Bladder microvascular endothelial cell (primary cell): ENCODE results near the gene MSMO1. TPM values are rescaled to one million over a fixed set of nuclear protein-coding genes. Genes with fewer than 3 reads are reported as not detected.

Experiments used
- total RNA-seq: library from RNA; depleted of rRNA; stranded (reverse); fragments of >200 nt; gene quantifications from 2 replicates; pipeline ENCODE4 v1.2.3, GENCODE V29; 2014

MSMO1 gene
- total RNA-seq: 53.1 and 120 TPM in 2 replicates

GRCh38 chr4:165327211-165328100 is at the start of gene MSMO1:
Gene MSMO1, plus strand, starts transcription at chr4:165327669. Its CDS starts 5,702 bp downstream, at chr4:165333371.

GRCh38 chr4:165378745-165379677 is 51.5 kb downstream of the MSMO1 start, which contains the start of gene CPE:
Gene CPE, plus strand, starts transcription at chr4:165379008. Its CDS starts 214 bp downstream, at chr4:165379222.

Other genes starting within 250 kb of the MSMO1 start
- 2.9 and 16.9 TPM in 2 replicates for gene TMEM192, start 214.8 kb upstream of the MSMO1 start, total RNA-seq
- gene KLHL2, start 120.1 kb upstream of the MSMO1 start, total RNA-seq: 24.9 and 34.7 TPM in 2 replicates
- gene CPE, start 51.3 kb downstream of the MSMO1 start, total RNA-seq: 1.6 and 2.1 TPM in 2 replicates